ENCODE data around the gene USP25. TPM values are rescaled to one million over a fixed set of nuclear protein-coding genes. Genes with fewer than 3 reads are reported as not detected.

USP25 gene
- total RNA-seq, 1 donor = 15.3 TPM

- no peak for DNase-seq (ENCODE audit: low read depth in 2 of 3, low spot score in 2 of 3)
These were observed 25.3 kb downstream of the USP25 start for GRCh38 chr21:15755125-15755524.

GRCh38 chr21:15759469-15759868, 29.7 kb downstream of the USP25 start:
- no peak for DNase-seq (ENCODE audit: low read depth in 2 of 3, low spot score in 2 of 3)

GRCh38 chr21:15761507-15762100, 31.8 kb downstream of the USP25 start:
- DNase-seq (ENCODE audit: low read depth in 2 of 3, low spot score in 2 of 3) = no peak

GRCh38 chr21:15763359-15763758, 33.6 kb downstream of the USP25 start:
- no peak for DNase-seq (ENCODE audit: low read depth in 2 of 3, low spot score in 2 of 3)

- DNase-seq (ENCODE audit: low read depth in 2 of 3, low spot score in 2 of 3) = no peak
These were observed 35.1 kb downstream of the USP25 start for GRCh38 chr21:15764878-15765277.

GRCh38 chr21:15766952-15767603, 37.3 kb downstream of the USP25 start:
- DNase-seq (ENCODE audit: low read depth in 2 of 3, low spot score in 2 of 3) = no peak

GRCh38 chr21:15768045-15768601, 38.3 kb downstream of the USP25 start:
- DNase-seq (ENCODE audit: low read depth in 2 of 3, low spot score in 2 of 3) = no peak

GRCh38 chr21:15768853-15769252, 39.1 kb downstream of the USP25 start:
- no peak for DNase-seq (ENCODE audit: low read depth in 2 of 3, low spot score in 2 of 3)

GRCh38 chr21:15771311-15771710, 41.5 kb downstream of the USP25 start:
- DNase-seq (ENCODE audit: low read depth in 2 of 3, low spot score in 2 of 3) = no peak

GRCh38 chr21:15772654-15773053, 42.9 kb downstream of the USP25 start:
- DNase-seq (ENCODE audit: low read depth in 2 of 3, low spot score in 2 of 3) = no peak

GRCh38 chr21:15774590-15774989, 44.8 kb downstream of the USP25 start:
- DNase-seq (ENCODE audit: low read depth in 2 of 3, low spot score in 2 of 3) = no peak

GRCh38 chr21:15775291-15775690, 45.5 kb downstream of the USP25 start:
- DNase-seq (ENCODE audit: low read depth in 2 of 3, low spot score in 2 of 3) = no peak

- no peak for DNase-seq (ENCODE audit: low read depth in 2 of 3, low spot score in 2 of 3)
These were observed 46.2 kb downstream of the USP25 start for GRCh38 chr21:15775981-15776380.

GRCh38 chr21:15776818-15777217, 47.0 kb downstream of the USP25 start:
- DNase-seq (ENCODE audit: low read depth in 2 of 3, low spot score in 2 of 3) = no peak

- no peak for DNase-seq (ENCODE audit: low read depth in 2 of 3, low spot score in 2 of 3)
These were observed 52.2 kb downstream of the USP25 start for GRCh38 chr21:15781986-15782385.

- no peak for DNase-seq (ENCODE audit: low read depth in 2 of 3, low spot score in 2 of 3)
These were observed 59.2 kb downstream of the USP25 start for GRCh38 chr21:15788847-15789523.

GRCh38 chr21:15793109-15793508, 63.3 kb downstream of the USP25 start:
- DNase-seq (ENCODE audit: low read depth in 2 of 3, low spot score in 2 of 3) = no peak

- DNase-seq (ENCODE audit: low read depth in 2 of 3, low spot score in 2 of 3) = no peak
These were observed 63.9 kb downstream of the USP25 start for GRCh38 chr21:15793550-15794235.

- DNase-seq (ENCODE audit: low read depth in 2 of 3, low spot score in 2 of 3) = no peak
These were observed 64.6 kb downstream of the USP25 start for GRCh38 chr21:15794277-15794912.

- no peak for DNase-seq (ENCODE audit: low read depth in 2 of 3, low spot score in 2 of 3)
These were observed 65.8 kb downstream of the USP25 start for GRCh38 chr21:15795533-15795932.
